ENCODE data around the gene OR2T10. TPM values are rescaled to one million over a fixed set of nuclear protein-coding genes. Genes with fewer than 3 reads are reported as not detected.

Gene OR2T10
- total and polyA plus RNA-seq, 2 of the 8 experiments (the other 6 are each of a cell fraction or from before 2014, with no cell fraction given): not detected

DNA sequence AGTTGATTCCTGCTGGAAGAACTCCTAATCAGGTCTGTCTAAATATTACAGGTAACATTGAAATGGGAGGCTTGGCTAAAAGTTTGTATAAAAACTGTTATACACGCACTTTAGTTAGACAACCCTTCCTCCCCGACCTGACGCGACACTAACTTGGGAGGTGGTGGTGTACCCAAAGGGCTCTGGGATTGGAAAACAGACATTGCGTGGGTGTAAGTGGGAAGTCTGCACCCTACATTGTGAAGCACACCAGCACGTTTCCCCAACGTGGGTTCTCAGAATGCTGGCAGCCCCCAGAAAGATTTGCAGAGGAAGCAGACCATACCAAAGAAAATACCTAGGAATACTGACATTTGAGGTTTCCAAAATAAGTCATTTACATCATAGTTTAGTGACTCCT lies 20.6 kb upstream of the OR2T10 start:
- H4K8ac ChIP-seq (ENCODE audit: extremely low read depth, insufficient read depth, low read length): no peak overlapping the region
- TF ChIP-seq, protein P1, sequence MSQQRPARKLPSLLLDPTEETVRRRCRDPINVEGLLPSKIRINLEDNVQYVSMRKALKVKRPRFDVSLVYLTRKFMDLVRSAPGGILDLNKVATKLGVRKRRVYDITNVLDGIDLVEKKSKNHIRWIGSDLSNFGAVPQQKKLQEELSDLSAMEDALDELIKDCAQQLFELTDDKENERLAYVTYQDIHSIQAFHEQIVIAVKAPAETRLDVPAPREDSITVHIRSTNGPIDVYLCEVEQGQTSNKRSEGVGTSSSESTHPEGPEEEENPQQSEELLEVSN (IDR thresholded peaks at IDR 0.05): no peak
- TF ChIP-seq BRCA1 (IDR thresholded peaks at IDR 0.05; ENCODE audit: low read depth, low read length): no peak
- no peak for TF ChIP-seq NANOG (IDR thresholded peaks at IDR 0.05; ENCODE audit: insufficient read depth, low read depth, low read length, poor library complexity, severe bottlenecking)
- TF ChIP-seq CTCF (IDR thresholded peaks at IDR 0.05; ENCODE audit: control extremely low read depth in 1 of 3, insufficient read depth in 1 of 3, low read depth in 1 of 3, low read length in 3 of 3): no peak
- no peak for TF ChIP-seq SUZ12 (IDR thresholded peaks at IDR 0.05; ENCODE audit: low read length)
- no peak for TF ChIP-seq ZNF274 (IDR thresholded peaks at IDR 0.05; ENCODE audit: borderline replicate concordance, extremely low read depth, low read length)
- H3K27ac ChIP-seq (ENCODE audit: low read depth, low read length): no peak overlapping the region
- no peaks in the 10 kb centered on the region for H3K36me3 ChIP-seq (ENCODE audit: control insufficient read depth in 2 of 4, insufficient read depth in 4 of 4, low read length in 3 of 4)
- no peak overlapping the region for H3K4me2 ChIP-seq (ENCODE audit: insufficient read depth in 1 of 2, low read depth in 2 of 2, low read length in 2 of 2)
- H3K79me1 ChIP-seq (ENCODE audit: low read depth, low read length): no peaks in the 10 kb centered on the region
- no peak overlapping the region for H3K56ac ChIP-seq (replicated peaks; ENCODE audit: insufficient read length, low read depth, low read length)
- H3K23ac ChIP-seq (ENCODE audit: insufficient read length): no peak overlapping the region
- WGBS, 2 experiments (ENCODE audit: extremely low coverage in 1 of 2, insufficient coverage in 1 of 2, insufficient read length in 1 of 2, insufficient replicate concordance in 2 of 2, low coverage in 1 of 2, low lambda C conversion rate in 2 of 2, missing lambda C conversion rate in 1 of 2): 80% methylated on average over 7 of the region's 7 CpGs; no CpG with 5 or more reads in 1 of the 2 experiments
- ChIA-PET POLR2A (ENCODE audit: partially characterized antibody) (no interaction called here), CTCF (ENCODE audit: partially characterized antibody) (no interaction called here)
- H3K4me3 ChIP-seq (ENCODE audit: extremely low read depth in 1 of 4, insufficient read depth in 2 of 4, low read depth in 3 of 4, low read length in 4 of 4): no peak overlapping the region
- no peak overlapping the region for H3K14ac ChIP-seq (ENCODE audit: insufficient read length)
- H4K5ac ChIP-seq (ENCODE audit: insufficient read length, low read depth, low read length): no peak overlapping the region
- H2BK5ac ChIP-seq (ENCODE audit: low read depth, low read length): no peak overlapping the region
- H3K9ac ChIP-seq (replicated peaks in 1 of 4; ENCODE audit: extremely low read depth in 1 of 4, low read depth in 3 of 4, low read length in 3 of 4): no peak overlapping the region
- no peaks in the 10 kb centered on the region for H3K79me2 ChIP-seq (ENCODE audit: control insufficient read depth in 1 of 2, insufficient read depth in 2 of 2, low read length in 2 of 2)
- peaks cover 0 to 1% (median 0%) of the 10 kb centered on the region in 4 experiments; a peak in 1 of 7 replicates for H3K27me3 ChIP-seq (replicated peaks in 1 of 4; ENCODE audit: control insufficient read depth in 3 of 4, extremely low read depth in 1 of 4, insufficient read depth in 3 of 4, low read length in 3 of 4)
- DNase-seq (ENCODE audit: low read depth in 1 of 2, low spot score in 2 of 2): no peak
- H2AFZ ChIP-seq (ENCODE audit: low read length): no peak overlapping the region
- no peak for FAIRE-seq
- no peak overlapping the region for H2BK15ac ChIP-seq (ENCODE audit: low read length)
- no peak overlapping the region for H3K4ac ChIP-seq (replicated peaks; ENCODE audit: insufficient read length, low read depth, low read length)
- no peak overlapping the region for H4K91ac ChIP-seq (replicated peaks; ENCODE audit: insufficient read length, low read length)
- H3K9me3 ChIP-seq (ENCODE audit: insufficient read depth in 2 of 2, low read depth in 1 of 2, low read length in 1 of 2): peaks cover 48 to 64% of the 10 kb centered on the region in 2 experiments
- H2BK20ac ChIP-seq (ENCODE audit: low read length): no peak overlapping the region
- no peaks in the 10 kb centered on the region for H3K23me2 ChIP-seq (ENCODE audit: low read depth, low read length)
- H3K4me1 ChIP-seq (replicated peaks in 1 of 4; ENCODE audit: control insufficient read depth in 3 of 4, insufficient read depth in 4 of 4, low read length in 3 of 4): no peaks in the 10 kb centered on the region
- H2BK12ac ChIP-seq (ENCODE audit: low read depth, low read length): no peak overlapping the region
- no peak overlapping the region for H3K18ac ChIP-seq (ENCODE audit: extremely low read depth, low read length)
- H4K20me1 ChIP-seq (replicated peaks in 1 of 2; ENCODE audit: control insufficient read depth in 1 of 2, insufficient read depth in 2 of 2, low read length in 2 of 2): no peaks in the 10 kb centered on the region
- H2BK120ac ChIP-seq (replicated peaks; ENCODE audit: low read depth, low read length): no peak overlapping the region
- no peak overlapping the region for H2AK5ac ChIP-seq (ENCODE audit: low read depth, low read length)

All from H1 (cell line).